Panc1 (cell line): Measurements from ENCODE around the gene PMAIP1. TPM values are rescaled to one million over a fixed set of nuclear protein-coding genes. Genes with fewer than 3 reads are reported as not detected.

Source experiments
- ATAC-seq: fragments of 200-7000 bp; cut with Tn5 transposase; 2 replicates; pipeline ENCODE4 v1.9.1; 2020; ENCODE audit warnings: mild to moderate bottlenecking, moderate library complexity
- BruUV-seq: library from RNA; stranded (reverse); fragments of 400-500 nt; replicated peaks from 2 replicates; lab custom pipeline; 2021; lab: Mats Ljungman, UMichigan
- CTCF ChIA-PET: fragments of 300-600 bp; sonication (Branson Sonifier 250); formaldehyde crosslinking; loops from one replicate; lab custom pipeline; 2022; ENCODE audit warnings: antibody characterized with exemption; lab: Charles Lee
- POLR2A ChIA-PET: fragments of 300-600 bp; sonication (Branson Sonifier 250); formaldehyde crosslinking; loops from one replicate; lab custom pipeline; 2022; ENCODE audit warnings: antibody characterized with exemption; lab: Charles Lee
- DNase-seq: peaks from one replicate; pipeline ENCODE4 v3.0.0-alpha.2; 2010; ENCODE audit warnings: low read depth, low spot score
- H3K27ac ChIP-seq: 2 replicates; pipeline ENCODE4 v1.5.1; 2011; ENCODE audit warnings: mild to moderate bottlenecking, low read length, inconsistent platforms
- H3K27me3 ChIP-seq: fragments of 200-500 bp; sonication (Bioruptor generic); 2 replicates; pipeline ENCODE4 v1.6.0; 2014; ENCODE audit warnings: low read length, inconsistent platforms; ENCODE audit not compliant: control insufficient read depth, insufficient read depth
- H3K36me3 ChIP-seq: fragments of 200-500 bp; sonication (Bioruptor generic); 2 replicates; pipeline ENCODE4 v1.5.1; 2014; ENCODE audit warnings: inconsistent platforms, mild to moderate bottlenecking, low read length, moderate library complexity; ENCODE audit not compliant: control insufficient read depth, insufficient read depth
- H3K4me1 ChIP-seq: 2 replicates; pipeline ENCODE4 v1.5.1; 2011; ENCODE audit warnings: inconsistent platforms, mild to moderate bottlenecking, low read length, moderate library complexity; ENCODE audit not compliant: control insufficient read depth, insufficient read depth
- H3K4me3 ChIP-seq, 2 experiments: 2 replicates each; pipeline ENCODE4 v1.5.1; 2011 to 2012; ENCODE audit warnings: low read depth in 2 of 2, low read length in 2 of 2, mild to moderate bottlenecking in 2 of 2, inconsistent platforms in 1 of 2, moderate library complexity in 1 of 2
- H3K9me3 ChIP-seq: fragments of 200-500 bp; sonication (Bioruptor generic); 2 replicates; pipeline ENCODE4 v1.5.1; 2014; ENCODE audit warnings: low read depth, mild to moderate bottlenecking, inconsistent platforms, low read length, moderate library complexity; ENCODE audit not compliant: control insufficient read depth, insufficient read depth
- POLR2AphosphoS5 ChIP-seq: IDR thresholded peaks from 2 replicates; pipeline ENCODE4 v1.6.1; 2012; ENCODE audit warnings: mild to moderate bottlenecking, low read depth, low read length, moderate library complexity
- SIN3A ChIP-seq: IDR thresholded peaks from 2 replicates; pipeline ENCODE4 v1.6.1; 2012; ENCODE audit warnings: low read depth, mild to moderate bottlenecking, low read length, moderate library complexity, borderline replicate concordance; ENCODE audit not compliant: insufficient read depth
- TCF7L2 ChIP-seq: IDR thresholded peaks from 2 replicates; pipeline ENCODE4 v1.6.1; 2011; ENCODE audit warnings: mild to moderate bottlenecking, low read depth, low read length, inconsistent platforms
- in situ Hi-C: cut with HindIII; loops from 2 replicates; pipeline ENCODE4 v1.10.0; 2016; ENCODE audit warnings: low sequenced_read_pairs, low pct_unique_long_range_greater_than_20kb
- intact Hi-C: fragments of 100-400 bp; cut with micrococcal nuclease; formaldehyde crosslinking; loops from one replicate; pipeline ENCODE4 v1.10.0; 2022; ENCODE audit not compliant: unreplicated experiment
- total RNA-seq: library from RNA; stranded (reverse); gene quantifications from one replicate; pipeline ENCODE4 v1.2.1, GENCODE V29; 2021; ENCODE audit not compliant: unreplicated experiment
- TF ChIP-seq, protein P1 (sequence below): fragments of 450-650 bp; IDR thresholded peaks from 2 replicates; pipeline ENCODE4 v1.5.1; 2017; ENCODE audit warnings: mild to moderate bottlenecking
- TF ChIP-seq, protein P2 (sequence below), 2 experiments: IDR thresholded peaks; 2 replicates each; pipeline ENCODE4 v1.6.1; 2011 to 2012; ENCODE audit warnings: low read depth in 2 of 2, control low read depth in 1 of 2, low read length in 1 of 2, mild to moderate bottlenecking in 1 of 2, moderate library complexity in 1 of 2; ENCODE audit not compliant: insufficient read depth in 1 of 2

Gene PMAIP1
- total RNA-seq, 1 experiment from 2014 or later: 7.7 TPM

- Histone ChIP-seq H3K27ac (no peak overlapping the region), H3K4me3 (no peak overlapping the region), H3K27me3 (no peaks in the 10 kb centered on the region), H3K36me3 (no peaks in the 10 kb centered on the region), H3K4me1 (no peaks in the 10 kb centered on the region; the same call in none of the 2 replicates), H3K9me3 (no peaks in the 10 kb centered on the region)
- POLR2A ChIA-PET: interaction anchor here (0.6 kb wide), 1 partner anchor 676 kb away, joined by 4 read pairs; no protein-coding TSS in a partner anchor
- CTCF ChIA-PET: no interaction called here
- intact Hi-C loops: no loop called here
- BruUV-seq: no TSS peak
- in situ Hi-C loops: no loop called here
- ATAC-seq: no peak
- DNase-seq: no peak
- TF ChIP-seq SIN3A: no peak
- TF ChIP-seq, protein P1, sequence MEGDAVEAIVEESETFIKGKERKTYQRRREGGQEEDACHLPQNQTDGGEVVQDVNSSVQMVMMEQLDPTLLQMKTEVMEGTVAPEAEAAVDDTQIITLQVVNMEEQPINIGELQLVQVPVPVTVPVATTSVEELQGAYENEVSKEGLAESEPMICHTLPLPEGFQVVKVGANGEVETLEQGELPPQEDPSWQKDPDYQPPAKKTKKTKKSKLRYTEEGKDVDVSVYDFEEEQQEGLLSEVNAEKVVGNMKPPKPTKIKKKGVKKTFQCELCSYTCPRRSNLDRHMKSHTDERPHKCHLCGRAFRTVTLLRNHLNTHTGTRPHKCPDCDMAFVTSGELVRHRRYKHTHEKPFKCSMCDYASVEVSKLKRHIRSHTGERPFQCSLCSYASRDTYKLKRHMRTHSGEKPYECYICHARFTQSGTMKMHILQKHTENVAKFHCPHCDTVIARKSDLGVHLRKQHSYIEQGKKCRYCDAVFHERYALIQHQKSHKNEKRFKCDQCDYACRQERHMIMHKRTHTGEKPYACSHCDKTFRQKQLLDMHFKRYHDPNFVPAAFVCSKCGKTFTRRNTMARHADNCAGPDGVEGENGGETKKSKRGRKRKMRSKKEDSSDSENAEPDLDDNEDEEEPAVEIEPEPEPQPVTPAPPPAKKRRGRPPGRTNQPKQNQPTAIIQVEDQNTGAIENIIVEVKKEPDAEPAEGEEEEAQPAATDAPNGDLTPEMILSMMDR: no peak
- TF ChIP-seq POLR2AphosphoS5: no peak
Observed at GRCh38 chr18:59915606-59916005, 15.8 kb downstream of the PMAIP1 start.

DNA sequence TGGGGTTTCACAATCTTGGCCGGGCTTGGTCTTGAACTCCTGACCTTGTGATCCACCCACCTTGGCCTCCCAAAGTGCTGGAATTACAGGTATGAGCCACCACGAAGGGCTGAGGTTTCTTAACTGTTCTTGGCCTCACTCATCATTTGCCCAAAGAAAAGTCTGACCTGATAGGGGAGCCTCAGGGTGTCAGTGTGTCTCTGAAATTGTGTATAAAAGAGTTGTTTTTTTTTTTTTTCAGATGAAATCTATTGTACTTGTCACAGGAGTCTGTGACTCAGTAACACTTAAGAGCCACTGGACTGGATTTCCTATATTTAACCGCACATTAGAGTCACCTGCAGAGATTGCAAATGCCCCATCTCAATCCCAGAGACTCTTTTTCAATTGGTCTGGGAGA is 16.9 kb downstream of the PMAIP1 start:
- ATAC-seq (no peak), DNase-seq (no peak)
- H3K27me3 ChIP-seq: no peaks in the 10 kb centered on the region
- POLR2A ChIA-PET: no interaction called here
- in situ Hi-C loops: no loop called here
- intact Hi-C loops: no loop called here
- TF ChIP-seq, protein P2, sequence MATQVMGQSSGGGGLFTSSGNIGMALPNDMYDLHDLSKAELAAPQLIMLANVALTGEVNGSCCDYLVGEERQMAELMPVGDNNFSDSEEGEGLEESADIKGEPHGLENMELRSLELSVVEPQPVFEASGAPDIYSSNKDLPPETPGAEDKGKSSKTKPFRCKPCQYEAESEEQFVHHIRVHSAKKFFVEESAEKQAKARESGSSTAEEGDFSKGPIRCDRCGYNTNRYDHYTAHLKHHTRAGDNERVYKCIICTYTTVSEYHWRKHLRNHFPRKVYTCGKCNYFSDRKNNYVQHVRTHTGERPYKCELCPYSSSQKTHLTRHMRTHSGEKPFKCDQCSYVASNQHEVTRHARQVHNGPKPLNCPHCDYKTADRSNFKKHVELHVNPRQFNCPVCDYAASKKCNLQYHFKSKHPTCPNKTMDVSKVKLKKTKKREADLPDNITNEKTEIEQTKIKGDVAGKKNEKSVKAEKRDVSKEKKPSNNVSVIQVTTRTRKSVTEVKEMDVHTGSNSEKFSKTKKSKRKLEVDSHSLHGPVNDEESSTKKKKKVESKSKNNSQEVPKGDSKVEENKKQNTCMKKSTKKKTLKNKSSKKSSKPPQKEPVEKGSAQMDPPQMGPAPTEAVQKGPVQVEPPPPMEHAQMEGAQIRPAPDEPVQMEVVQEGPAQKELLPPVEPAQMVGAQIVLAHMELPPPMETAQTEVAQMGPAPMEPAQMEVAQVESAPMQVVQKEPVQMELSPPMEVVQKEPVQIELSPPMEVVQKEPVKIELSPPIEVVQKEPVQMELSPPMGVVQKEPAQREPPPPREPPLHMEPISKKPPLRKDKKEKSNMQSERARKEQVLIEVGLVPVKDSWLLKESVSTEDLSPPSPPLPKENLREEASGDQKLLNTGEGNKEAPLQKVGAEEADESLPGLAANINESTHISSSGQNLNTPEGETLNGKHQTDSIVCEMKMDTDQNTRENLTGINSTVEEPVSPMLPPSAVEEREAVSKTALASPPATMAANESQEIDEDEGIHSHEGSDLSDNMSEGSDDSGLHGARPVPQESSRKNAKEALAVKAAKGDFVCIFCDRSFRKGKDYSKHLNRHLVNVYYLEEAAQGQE (IDR thresholded peaks at IDR 0.05; ENCODE audit: insufficient read depth in 1 of 2, low read depth in 2 of 2, low read length in 1 of 2): no peak
- TF ChIP-seq POLR2AphosphoS5 (no peak), SIN3A (no peak), TCF7L2 (no peak)
- TF ChIP-seq, protein P1: no peak
- no peaks in the 10 kb centered on the region for H3K9me3 ChIP-seq
- CTCF ChIA-PET: no interaction called here
- H3K27ac ChIP-seq: no peak overlapping the region
- no peaks in the 10 kb centered on the region; the same call in none of the 2 replicates for H3K4me1 ChIP-seq
- H3K36me3 ChIP-seq: no peaks in the 10 kb centered on the region
- no peak overlapping the region for H3K4me3 ChIP-seq
- BruUV-seq: no TSS peak
